ENCODE data around the gene CDH22. TPM values are rescaled to one million over a fixed set of nuclear protein-coding genes. Genes with fewer than 3 reads are reported as not detected.

CDH22 gene
- total RNA-seq, 1 donor from 2014 or later, result 1.7 TPM

GRCh38 chr20:46154796-46155195 is 153.5 kb downstream of the CDH22 start:
- Histone ChIP-seq H3K36me3 (no peaks in the 10 kb centered on the region), H3K4me1 (no peaks in the 10 kb centered on the region), H3K9me3 (no peaks in the 10 kb centered on the region), H3K27ac (no peak overlapping the region), H3K27me3 (no peaks in the 10 kb centered on the region), H3K4me3 (no peak overlapping the region)
- intact Hi-C loops (cut with DNase I), result no loop called here
- TF ChIP-seq POLR2A (IDR thresholded peaks at IDR 0.05) (no peak), CTCF (IDR thresholded peaks at IDR 0.05) (no peak), POLR2AphosphoS5 (IDR thresholded peaks at IDR 0.05; ENCODE audit: insufficient read depth in 1 of 2, low read depth in 1 of 2) (no peak)
- no peak for DNase-seq (ENCODE audit: extremely low spot score in 2 of 2)

GRCh38 chr20:46154305-46154704 is 154.0 kb downstream of the CDH22 start:
- H3K36me3 ChIP-seq, result no peaks in the 10 kb centered on the region
- intact Hi-C loops (cut with DNase I), result no loop called here
- TF ChIP-seq POLR2AphosphoS5 (IDR thresholded peaks at IDR 0.05; ENCODE audit: insufficient read depth in 1 of 2, low read depth in 1 of 2) (no peak), POLR2A (IDR thresholded peaks at IDR 0.05) (no peak), CTCF (IDR thresholded peaks at IDR 0.05) (no peak)
- no peak overlapping the region for H3K4me3 ChIP-seq
- no peak for DNase-seq (ENCODE audit: extremely low spot score in 2 of 2)
- H3K27me3 ChIP-seq, result no peaks in the 10 kb centered on the region
- H3K27ac ChIP-seq, result no peak overlapping the region
- no peaks in the 10 kb centered on the region for H3K9me3 ChIP-seq
- no peaks in the 10 kb centered on the region for H3K4me1 ChIP-seq

GRCh38 chr20:46152824-46153586 is 155.3 kb downstream of the CDH22 start:
- Histone ChIP-seq H3K27me3 (no peaks in the 10 kb centered on the region), H3K4me1 (no peaks in the 10 kb centered on the region), H3K36me3 (no peaks in the 10 kb centered on the region), H3K9me3 (no peaks in the 10 kb centered on the region), H3K4me3 (no peak overlapping the region), H3K27ac (no peak overlapping the region)
- DNase-seq (ENCODE audit: extremely low spot score in 2 of 2), result no peak
- intact Hi-C loops (cut with DNase I), result no loop called here
- TF ChIP-seq POLR2AphosphoS5 (IDR thresholded peaks at IDR 0.05; ENCODE audit: insufficient read depth in 1 of 2, low read depth in 1 of 2) (no peak), POLR2A (IDR thresholded peaks at IDR 0.05) (no peak), CTCF (IDR thresholded peaks at IDR 0.05) (no peak)

GRCh38 chr20:46151936-46152335 is 156.4 kb downstream of the CDH22 start:
- H3K27ac ChIP-seq, result no peak overlapping the region
- intact Hi-C loops (cut with DNase I), result no loop called here

More at GRCh38 chr20:46151936-46152335, 156.4 kb downstream of the CDH22 start:
- no peak for DNase-seq (ENCODE audit: extremely low spot score in 2 of 2)
- H3K36me3 ChIP-seq, result no peaks in the 10 kb centered on the region
- H3K4me1 ChIP-seq, result no peaks in the 10 kb centered on the region
- H3K9me3 ChIP-seq, result no peaks in the 10 kb centered on the region
- H3K4me3 ChIP-seq, result no peak overlapping the region
- no peak for TF ChIP-seq POLR2A (IDR thresholded peaks at IDR 0.05)
- no peak for TF ChIP-seq CTCF (IDR thresholded peaks at IDR 0.05)
- TF ChIP-seq POLR2AphosphoS5 (IDR thresholded peaks at IDR 0.05; ENCODE audit: insufficient read depth in 1 of 2, low read depth in 1 of 2), result no peak
- no peaks in the 10 kb centered on the region for H3K27me3 ChIP-seq
